NT2/D1 (cell line): ENCODE data around the gene GNG4.
"Not testable (repeated sequence)": the region's sequence is repeated elsewhere in the genome, so short reads cannot be mapped to it uniquely, and the experiment has no call there.

Experiments used
- DNase-seq: peaks from one replicate; pipeline ENCODE4 v3.0.0-alpha.2; 2011; ENCODE audit warnings: low read depth, low spot score
- H3K27me3 ChIP-seq: 2 replicates; pipeline ENCODE4 v1.6.0; 2011; ENCODE audit warnings: mild to moderate bottlenecking; ENCODE audit not compliant: insufficient read length, insufficient read depth
- H3K36me3 ChIP-seq: 2 replicates; pipeline ENCODE4 v1.6.1; 2011; ENCODE audit warnings: mild to moderate bottlenecking, low read length, mixed read lengths; ENCODE audit not compliant: insufficient read depth, insufficient read length
- H3K4me1 ChIP-seq: 2 replicates; pipeline ENCODE4 v1.5.1; 2011; ENCODE audit not compliant: insufficient read depth, insufficient read length
- H3K4me3 ChIP-seq: 2 replicates; pipeline ENCODE4 v1.5.1; 2011; ENCODE audit warnings: low read depth; ENCODE audit not compliant: insufficient read length
- H3K9ac ChIP-seq: 2 replicates; pipeline ENCODE4 v1.6.0; 2011; ENCODE audit warnings: low read depth; ENCODE audit not compliant: insufficient read length
- H3K9me3 ChIP-seq: 2 replicates; pipeline ENCODE4 v1.5.1; 2011; ENCODE audit warnings: mild to moderate bottlenecking, low read length; ENCODE audit not compliant: insufficient read depth
- SUZ12 ChIP-seq: IDR thresholded peaks from 2 replicates; pipeline ENCODE4 v1.6.1; 2011; ENCODE audit not compliant: insufficient read length, insufficient read depth; ENCODE audit errors: extremely low read depth
- YY1 ChIP-seq: IDR thresholded peaks from 2 replicates; pipeline ENCODE4 v1.6.1; 2011; ENCODE audit not compliant: insufficient read length, insufficient read depth
- ZNF274 ChIP-seq: IDR thresholded peaks from 2 replicates; pipeline ENCODE4 v1.6.1; 2011; ENCODE audit warnings: mild to moderate bottlenecking, low read depth, low read length

Gene GNG4

DNA sequence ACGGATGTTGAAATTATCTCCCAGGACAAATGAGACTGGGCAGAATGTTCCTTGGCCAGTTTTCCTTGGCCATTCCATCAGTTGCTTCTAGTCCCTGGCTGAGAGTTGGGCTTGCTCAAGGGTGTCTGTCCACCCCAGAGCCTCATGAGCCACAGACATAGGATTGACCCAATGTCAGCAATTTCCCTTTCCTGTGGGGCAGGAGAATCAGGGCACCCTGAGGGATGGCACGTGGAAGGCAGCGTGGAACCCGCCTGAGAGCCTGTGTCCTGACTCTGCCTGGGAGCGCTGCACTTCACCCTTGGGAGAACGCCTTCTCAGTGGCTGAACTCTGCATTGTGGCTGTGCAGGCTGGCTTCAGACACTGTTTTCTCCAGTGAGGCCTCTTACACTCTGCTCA, 74.0 kb downstream of the GNG4 start:
- no peak for TF ChIP-seq ZNF274
- no peak for TF ChIP-seq YY1
- no peak for TF ChIP-seq SUZ12
- no peak for DNase-seq
- Histone ChIP-seq H3K27me3 (no peaks in the 10 kb centered on the region), H3K9ac (no peak overlapping the region), H3K4me3 (no peak overlapping the region), H3K9me3 (peaks cover 6% of the 10 kb centered on the region; the same call in 1 of the 2 replicates), H3K36me3 (no peaks in the 10 kb centered on the region), H3K4me1 (no peaks in the 10 kb centered on the region)

DNA sequence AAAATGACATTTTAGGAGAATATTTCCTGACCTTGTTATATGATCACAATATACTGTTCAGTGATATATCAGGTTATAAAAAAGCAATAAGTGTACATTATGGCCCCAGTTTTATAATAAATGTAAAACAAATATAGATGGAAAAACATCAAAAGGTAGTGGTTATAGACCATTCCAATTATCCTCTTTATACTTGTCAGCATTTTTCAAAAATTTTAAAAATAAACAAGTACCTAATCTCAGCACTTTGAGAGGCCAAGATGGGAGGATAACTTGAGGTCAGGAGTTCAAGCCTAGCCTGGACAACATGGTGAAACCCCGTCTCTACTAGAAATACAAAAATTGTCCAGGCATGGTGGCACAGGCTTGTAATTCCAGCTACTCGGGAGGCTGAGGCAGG, 75.7 kb downstream of the GNG4 start:
- no peaks in the 10 kb centered on the region for H3K4me1 ChIP-seq
- H3K4me3 ChIP-seq: no peak overlapping the region
- no peak overlapping the region for H3K9ac ChIP-seq
- H3K36me3 ChIP-seq: no peaks in the 10 kb centered on the region
- DNase-seq: no peak
- no peak for TF ChIP-seq YY1
- no peak for TF ChIP-seq SUZ12
- no peak for TF ChIP-seq ZNF274
- no peaks in the 10 kb centered on the region for H3K27me3 ChIP-seq
- no peaks in the 10 kb centered on the region for H3K9me3 ChIP-seq

DNA sequence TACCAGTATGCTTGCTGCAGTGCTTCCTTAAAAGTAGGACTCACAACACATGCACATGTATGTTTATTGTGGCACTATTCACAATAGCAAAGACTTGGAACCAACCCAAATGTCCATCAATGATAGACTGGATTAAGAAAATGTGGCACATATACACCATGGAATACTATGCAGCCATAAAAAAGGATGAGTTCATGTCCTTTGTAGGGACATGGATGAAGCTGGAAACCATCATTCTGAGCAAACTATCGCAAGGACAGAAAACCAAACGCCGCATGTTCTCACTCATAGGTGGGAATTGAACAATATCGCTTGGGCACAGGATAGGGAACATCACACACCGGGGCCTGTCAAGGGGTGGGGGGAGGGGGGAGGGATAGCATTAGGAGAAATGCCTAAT, 76.6 kb downstream of the GNG4 start:
- H3K4me1 ChIP-seq, H3K9me3 ChIP-seq, H3K9ac ChIP-seq, DNase-seq, H3K36me3 ChIP-seq, H3K27me3 ChIP-seq, H3K4me3 ChIP-seq: not testable (repeated sequence)

DNA sequence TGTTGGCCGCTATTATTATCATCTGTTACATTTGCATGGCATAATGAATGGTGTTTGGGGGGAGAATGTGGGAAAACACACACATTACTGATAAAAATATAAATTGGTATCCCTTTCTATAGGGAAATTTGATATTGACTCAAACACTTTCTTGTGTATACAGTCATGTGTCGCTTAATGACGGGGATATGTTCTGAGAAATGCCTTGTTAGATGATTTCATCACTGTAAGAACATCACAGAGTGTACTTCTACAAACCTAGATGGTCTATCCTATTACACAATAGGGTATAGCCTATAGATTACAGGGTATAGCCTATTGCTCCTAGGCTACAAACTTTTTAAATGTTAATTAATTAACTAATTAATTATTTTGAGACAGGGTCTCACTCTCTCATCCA, 78.1 kb downstream of the GNG4 start:
- no peaks in the 10 kb centered on the region for H3K27me3 ChIP-seq
- no peak overlapping the region for H3K4me3 ChIP-seq
- H3K9ac ChIP-seq: no peak overlapping the region
- H3K36me3 ChIP-seq: no peaks in the 10 kb centered on the region
- H3K4me1 ChIP-seq: no peaks in the 10 kb centered on the region
- no peaks in the 10 kb centered on the region for H3K9me3 ChIP-seq
- DNase-seq: no peak
- TF ChIP-seq SUZ12 (no peak), YY1 (no peak), ZNF274 (no peak)

DNA sequence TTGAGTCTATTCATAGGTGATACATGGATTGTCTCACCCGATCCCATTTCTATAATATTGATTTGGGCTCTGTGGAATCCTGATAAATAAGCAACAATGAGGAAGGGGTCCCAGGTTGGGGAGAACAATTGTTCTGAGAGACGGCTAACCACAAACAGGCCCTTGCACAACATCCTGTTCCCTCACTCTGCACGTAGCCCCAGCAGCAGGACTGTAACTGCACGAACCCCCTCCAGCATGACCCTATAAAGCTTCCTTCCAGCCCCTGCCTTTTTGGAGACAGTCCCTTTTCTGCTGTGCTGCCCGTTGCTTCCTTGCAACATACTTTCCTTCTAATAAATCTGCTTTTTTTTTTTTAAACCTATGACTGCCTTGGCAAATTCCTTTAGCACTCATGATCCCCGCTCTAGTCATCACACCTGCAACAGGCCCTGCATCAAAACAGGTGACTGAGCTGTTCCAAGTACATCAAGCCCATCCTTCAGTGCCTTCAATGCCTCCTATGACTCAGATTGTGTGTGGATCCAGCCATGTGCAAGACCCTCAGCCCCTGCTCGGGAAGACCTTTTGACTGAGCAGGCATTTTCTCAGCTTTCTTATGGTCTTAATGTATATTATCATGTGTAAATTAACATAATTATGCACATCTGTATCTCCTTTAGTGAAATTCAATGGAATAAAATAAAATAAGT, 81.6 kb downstream of the GNG4 start:
- Histone ChIP-seq H3K9me3 (no peaks in the 10 kb centered on the region), H3K4me3 (no peak overlapping the region)

DNA sequence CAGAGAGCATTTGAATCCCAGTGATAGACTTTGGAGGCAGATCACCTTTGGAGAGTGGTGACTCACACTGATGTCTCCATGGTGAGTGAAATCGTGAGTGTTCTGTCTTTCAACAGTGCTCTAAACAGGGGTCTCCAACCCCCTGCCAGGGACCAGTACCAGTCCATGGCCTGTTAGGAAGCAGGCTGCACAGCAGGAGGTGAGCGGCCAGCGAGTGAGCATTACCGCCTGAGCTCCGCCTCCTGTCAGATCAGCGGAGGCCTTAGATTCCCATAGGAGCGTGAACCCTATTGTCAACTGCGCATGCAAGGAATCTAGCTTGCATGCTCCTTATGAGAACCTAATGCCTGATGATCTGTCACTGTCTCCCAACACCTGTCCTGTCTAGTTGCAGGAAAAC, 83.5 kb downstream of the GNG4 start:
- Histone ChIP-seq H3K36me3 (no peaks in the 10 kb centered on the region), H3K4me3 (no peak overlapping the region), H3K4me1 (no peaks in the 10 kb centered on the region), H3K27me3 (no peaks in the 10 kb centered on the region), H3K9me3 (no peaks in the 10 kb centered on the region), H3K9ac (no peak overlapping the region)
- DNase-seq: no peak
- TF ChIP-seq YY1 (no peak), ZNF274 (no peak), SUZ12 (no peak)

More for the DNA sequence above, 81.6 kb downstream of the GNG4 start:
- DNase-seq: no peak
- no peaks in the 10 kb centered on the region for H3K27me3 ChIP-seq
- no peaks in the 10 kb centered on the region for H3K36me3 ChIP-seq
- H3K9ac ChIP-seq: no peak overlapping the region
- TF ChIP-seq YY1 (no peak), ZNF274 (no peak), SUZ12 (no peak)
- no peaks in the 10 kb centered on the region for H3K4me1 ChIP-seq

DNA sequence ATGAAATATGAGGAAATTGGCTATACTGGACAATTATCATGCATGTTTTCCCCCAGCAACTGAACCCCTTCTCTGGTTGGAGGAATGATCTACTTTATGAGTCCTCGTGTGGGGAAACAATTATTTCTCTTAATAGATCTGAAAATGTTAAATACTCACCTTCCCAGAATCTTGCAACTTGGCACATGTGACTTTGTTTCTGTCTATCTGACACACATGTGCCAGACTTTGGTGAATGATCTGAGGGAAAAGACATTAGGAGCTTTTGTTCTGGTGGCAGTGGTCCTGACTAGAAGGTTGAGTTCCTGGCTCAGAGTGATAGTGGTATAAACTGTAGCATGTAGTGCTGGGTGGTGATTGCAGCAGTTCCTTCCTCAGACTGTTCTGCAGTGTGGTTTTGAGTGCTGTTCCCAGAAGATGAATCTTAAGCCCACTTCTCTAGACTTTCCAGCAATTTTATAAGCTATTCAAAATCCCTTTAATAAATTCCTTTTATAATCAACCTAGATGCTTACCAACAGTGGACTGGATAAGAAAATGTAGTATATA, 86.0 kb downstream of the GNG4 start:
- TF ChIP-seq ZNF274 (no peak), SUZ12 (no peak), YY1 (no peak)
- no peak for DNase-seq
- no peak overlapping the region for H3K4me3 ChIP-seq
- no peaks in the 10 kb centered on the region for H3K4me1 ChIP-seq
- H3K9ac ChIP-seq: no peak overlapping the region
- no peaks in the 10 kb centered on the region for H3K27me3 ChIP-seq
- no peaks in the 10 kb centered on the region for H3K9me3 ChIP-seq
- no peaks in the 10 kb centered on the region for H3K36me3 ChIP-seq

DNA sequence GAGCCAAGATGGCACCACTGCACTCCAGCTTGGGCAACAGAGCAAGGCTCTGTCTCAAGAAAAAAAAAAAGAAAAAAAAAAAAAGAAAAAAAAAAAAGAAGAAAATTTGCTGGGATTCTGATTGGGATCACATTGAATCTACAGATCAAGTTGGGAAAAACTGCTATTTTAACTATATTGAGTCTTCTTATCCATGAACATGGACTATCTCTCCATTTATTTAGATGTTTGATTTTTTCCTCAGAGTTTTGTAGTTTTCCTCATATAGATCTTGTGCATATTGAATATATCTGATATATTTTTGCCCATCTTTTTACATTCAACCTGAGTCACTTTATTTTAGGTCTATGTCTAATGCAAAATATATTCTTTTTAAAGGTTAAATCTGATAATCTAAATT, 87.0 kb downstream of the GNG4 start:
- H3K4me1 ChIP-seq: no peaks in the 10 kb centered on the region
- DNase-seq: no peak
- no peaks in the 10 kb centered on the region for H3K36me3 ChIP-seq
- no peak overlapping the region for H3K4me3 ChIP-seq
- H3K9me3 ChIP-seq: no peaks in the 10 kb centered on the region
- no peak overlapping the region for H3K9ac ChIP-seq
- no peaks in the 10 kb centered on the region for H3K27me3 ChIP-seq
- TF ChIP-seq YY1 (no peak), SUZ12 (no peak), ZNF274 (no peak)
